Measurements from ENCODE around the gene ZNF655. TPM values are rescaled to one million over a fixed set of nuclear protein-coding genes. Genes with fewer than 3 reads are reported as not detected.

ZNF655 gene
- total RNA-seq, 1 donor from 2014 or later = 31.5 TPM

DNA sequence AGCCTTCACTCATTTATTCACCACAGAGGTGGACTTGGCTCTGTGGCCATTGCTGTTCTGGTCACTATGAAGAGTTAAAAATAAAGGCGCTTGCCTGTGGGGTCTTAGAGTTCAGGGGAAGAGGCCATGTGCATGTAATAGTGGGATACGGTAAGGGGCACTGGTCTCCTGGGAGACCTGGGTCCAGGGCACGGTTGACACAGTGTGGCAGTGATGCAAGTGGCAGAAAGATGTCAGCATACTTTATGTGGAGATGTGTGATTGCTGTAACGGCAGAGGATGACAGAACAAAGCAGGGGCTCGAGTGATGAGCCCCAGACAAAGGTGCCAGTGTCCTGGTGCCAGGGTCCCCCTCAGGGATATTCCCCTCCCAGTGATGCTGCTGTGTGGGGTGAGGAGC lies 66.9 kb downstream of the ZNF655 start:
- no peak for DNase-seq (ENCODE audit: low read depth)
- H3K4me3 ChIP-seq (ENCODE audit: low read depth, low read length) = no peak overlapping the region
- TF ChIP-seq, protein P1, sequence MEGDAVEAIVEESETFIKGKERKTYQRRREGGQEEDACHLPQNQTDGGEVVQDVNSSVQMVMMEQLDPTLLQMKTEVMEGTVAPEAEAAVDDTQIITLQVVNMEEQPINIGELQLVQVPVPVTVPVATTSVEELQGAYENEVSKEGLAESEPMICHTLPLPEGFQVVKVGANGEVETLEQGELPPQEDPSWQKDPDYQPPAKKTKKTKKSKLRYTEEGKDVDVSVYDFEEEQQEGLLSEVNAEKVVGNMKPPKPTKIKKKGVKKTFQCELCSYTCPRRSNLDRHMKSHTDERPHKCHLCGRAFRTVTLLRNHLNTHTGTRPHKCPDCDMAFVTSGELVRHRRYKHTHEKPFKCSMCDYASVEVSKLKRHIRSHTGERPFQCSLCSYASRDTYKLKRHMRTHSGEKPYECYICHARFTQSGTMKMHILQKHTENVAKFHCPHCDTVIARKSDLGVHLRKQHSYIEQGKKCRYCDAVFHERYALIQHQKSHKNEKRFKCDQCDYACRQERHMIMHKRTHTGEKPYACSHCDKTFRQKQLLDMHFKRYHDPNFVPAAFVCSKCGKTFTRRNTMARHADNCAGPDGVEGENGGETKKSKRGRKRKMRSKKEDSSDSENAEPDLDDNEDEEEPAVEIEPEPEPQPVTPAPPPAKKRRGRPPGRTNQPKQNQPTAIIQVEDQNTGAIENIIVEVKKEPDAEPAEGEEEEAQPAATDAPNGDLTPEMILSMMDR (conservative IDR thresholded peaks at IDR 0.05; ENCODE audit: low read depth, low read length) = no peak

DNA sequence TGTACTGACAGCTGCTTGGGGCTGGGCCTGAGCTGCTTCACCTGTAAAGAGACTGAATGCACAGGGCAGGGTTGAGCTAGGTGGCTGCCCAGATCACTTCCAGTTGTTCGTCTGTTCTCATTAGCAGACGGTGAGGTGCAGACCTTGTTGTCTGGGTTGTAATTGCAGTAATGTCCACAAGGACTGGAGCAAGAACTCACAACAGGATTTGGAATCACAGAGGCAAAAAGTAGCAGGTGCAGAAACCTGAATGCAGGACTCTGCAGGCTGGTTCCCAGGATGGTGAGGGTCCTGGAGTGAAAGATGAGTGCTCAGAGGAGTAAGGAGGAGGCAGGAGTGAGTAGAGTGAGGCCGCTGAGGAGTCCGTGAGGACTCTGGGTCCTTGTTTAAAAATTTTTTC lies 67.5 kb downstream of the ZNF655 start:
- no peak overlapping the region for H3K4me3 ChIP-seq (ENCODE audit: low read depth, low read length)
- no peak for DNase-seq (ENCODE audit: low read depth)
- TF ChIP-seq, protein P1 (conservative IDR thresholded peaks at IDR 0.05; ENCODE audit: low read depth, low read length) = no peak

Other genes starting within 250 kb of the ZNF655 start
- gene ARPC1A, start 232.7 kb upstream of the ZNF655 start, total RNA-seq = 198 and 233 TPM in 2 replicates
- gene ARPC1B, start 183.9 kb upstream of the ZNF655 start, total RNA-seq = 378 and 509 TPM in 2 replicates
- gene PDAP1, start 150.0 kb upstream of the ZNF655 start, total RNA-seq = 123 and 159 TPM in 2 replicates
- gene BUD31, start 149.7 kb upstream of the ZNF655 start, total RNA-seq = 134 and 136 TPM in 2 replicates
- gene PTCD1, start 119.8 kb upstream of the ZNF655 start, total RNA-seq = 4.0 and 7.2 TPM in 2 replicates
- gene CPSF4, start 119.7 kb upstream of the ZNF655 start, total RNA-seq = 15.8 and 43.1 TPM in 2 replicates
- gene ATP5MF, start 92.5 kb upstream of the ZNF655 start, total RNA-seq = 1,313 and 2,133 TPM in 2 replicates
- 10.7 and 11.6 TPM in 2 replicates for gene ZNF789, start 85.8 kb upstream of the ZNF655 start, total RNA-seq
- gene ZNF394, start 58.4 kb upstream of the ZNF655 start, total RNA-seq = 14.7 and 15.7 TPM in 2 replicates
- gene ZKSCAN5, start 54.0 kb upstream of the ZNF655 start, total RNA-seq = 7.7 and 8.2 TPM in 2 replicates
- 6.0 and 6.2 TPM in 2 replicates for gene FAM200A, start 6.5 kb upstream of the ZNF655 start, total RNA-seq
- gene TMEM225B, start 39.6 kb downstream of the ZNF655 start, total RNA-seq = 0.17 and 0.43 TPM in 2 replicates
- 7.4 and 11.0 TPM in 2 replicates for gene ZSCAN25, start 58.3 kb downstream of the ZNF655 start, total RNA-seq
- gene CYP3A5, start 121.4 kb downstream of the ZNF655 start, total RNA-seq = 0.75 TPM in 1 of 2 replicates, not detected in the other
- gene CYP3A7, start 176.6 kb downstream of the ZNF655 start, total RNA-seq = 0.12 TPM in 1 of 2 replicates, not detected in the other
- gene CYP3A4, start 225.5 kb downstream of the ZNF655 start, total RNA-seq = not detected in 2 replicates